GM21381 (cell line): ENCODE measurements around the gene PKIG.
"Not testable (repeated sequence)": the region's sequence is repeated elsewhere in the genome, so short reads cannot be mapped to it uniquely, and the experiment has no call there.

Experiments used
- ATAC-seq: cut with Tn5 transposase; IDR thresholded peaks from one replicate; pipeline ENCODE4 v1.9.1; 2021; ENCODE audit warnings: mild to moderate bottlenecking, moderate library complexity; ENCODE audit not compliant: unreplicated experiment

Gene PKIG

GRCh38 chr20:44582311-44583025 is at the start of gene PKIG:
TSS of gene PKIG (plus strand) at chr20:44582579. CDS start at chr20:44614557, 31,978 bp downstream.
- ATAC-seq, result no peak

GRCh38 chr20:44532981-44533331 is 49.4 kb upstream of the PKIG start:
- no peak for ATAC-seq

GRCh38 chr20:44533928-44534327 is 48.5 kb upstream of the PKIG start:
- no peak for ATAC-seq

- no peak for ATAC-seq
These were observed 46.2 kb upstream of the PKIG start for GRCh38 chr20:44536175-44536574.

GRCh38 chr20:44537993-44538392 is 44.4 kb upstream of the PKIG start:
- no peak for ATAC-seq

GRCh38 chr20:44540834-44541233 is 41.5 kb upstream of the PKIG start:
- no peak for ATAC-seq

- ATAC-seq, result no peak
These were observed 40.4 kb upstream of the PKIG start for GRCh38 chr20:44541992-44542391.

- no peak for ATAC-seq
These were observed 39.5 kb upstream of the PKIG start for GRCh38 chr20:44542890-44543289.

- ATAC-seq, result no peak
These were observed 39.0 kb upstream of the PKIG start for GRCh38 chr20:44543358-44543757.

GRCh38 chr20:44544263-44544662 is 38.1 kb upstream of the PKIG start:
- no peak for ATAC-seq

- ATAC-seq, result no peak
These were observed 35.0 kb upstream of the PKIG start for GRCh38 chr20:44547419-44547818.

- ATAC-seq, result no peak
These were observed 33.3 kb upstream of the PKIG start for GRCh38 chr20:44549123-44549522.

GRCh38 chr20:44552050-44552449 is 30.3 kb upstream of the PKIG start:
- no peak for ATAC-seq

GRCh38 chr20:44552568-44552949 is 29.8 kb upstream of the PKIG start:
- no peak for ATAC-seq

- ATAC-seq, result no peak
These were observed 29.1 kb upstream of the PKIG start for GRCh38 chr20:44552950-44553908.

GRCh38 chr20:44559302-44559701 is 23.1 kb upstream of the PKIG start:
- no peak for ATAC-seq

GRCh38 chr20:44560229-44560628 is 22.1 kb upstream of the PKIG start:
- ATAC-seq, result no peak

- not testable (repeated sequence) for ATAC-seq
These were observed 21.6 kb upstream of the PKIG start for GRCh38 chr20:44560818-44561217.

GRCh38 chr20:44561876-44562275 is 20.5 kb upstream of the PKIG start:
- ATAC-seq, result no peak

- ATAC-seq, result no peak
These were observed 16.4 kb upstream of the PKIG start for GRCh38 chr20:44566018-44566417.

- ATAC-seq, result no peak
These were observed 15.6 kb upstream of the PKIG start for GRCh38 chr20:44566811-44567210.

GRCh38 chr20:44570367-44570766 is 12.0 kb upstream of the PKIG start:
- ATAC-seq, result no peak
